GM13976 (cell line): ENCODE data around the gene EDN2.

Experiments used
- DNase-seq: peaks from one replicate; pipeline ENCODE4 v3.0.0; 2012; ENCODE audit warnings: low spot score
- in situ Hi-C: fragments of 300-500 bp; cut with MboI; formaldehyde crosslinking; loops from one replicate; pipeline ENCODE4 v1.12.0; 2022; ENCODE audit warnings: low sequenced_read_pairs, mixed read lengths, inconsistent platforms; ENCODE audit not compliant: unreplicated experiment
- TF ChIP-seq, protein P1 (sequence below): IDR thresholded peaks from 2 replicates; pipeline ENCODE4 v1.5.1; 2012; ENCODE audit warnings: borderline replicate concordance, mild to moderate bottlenecking; ENCODE audit not compliant: insufficient read depth; ENCODE audit errors: extremely low read depth, missing control alignments, control extremely low read depth

The EDN2 gene

GRCh38 chr1:41431490-41432350 is 52.8 kb downstream of the EDN2 start:
- in situ Hi-C loops: loop anchor here (10.0 kb wide), 2 partner anchors 117 to 167 kb away; no protein-coding TSS in a partner anchor
- TF ChIP-seq, protein P1, sequence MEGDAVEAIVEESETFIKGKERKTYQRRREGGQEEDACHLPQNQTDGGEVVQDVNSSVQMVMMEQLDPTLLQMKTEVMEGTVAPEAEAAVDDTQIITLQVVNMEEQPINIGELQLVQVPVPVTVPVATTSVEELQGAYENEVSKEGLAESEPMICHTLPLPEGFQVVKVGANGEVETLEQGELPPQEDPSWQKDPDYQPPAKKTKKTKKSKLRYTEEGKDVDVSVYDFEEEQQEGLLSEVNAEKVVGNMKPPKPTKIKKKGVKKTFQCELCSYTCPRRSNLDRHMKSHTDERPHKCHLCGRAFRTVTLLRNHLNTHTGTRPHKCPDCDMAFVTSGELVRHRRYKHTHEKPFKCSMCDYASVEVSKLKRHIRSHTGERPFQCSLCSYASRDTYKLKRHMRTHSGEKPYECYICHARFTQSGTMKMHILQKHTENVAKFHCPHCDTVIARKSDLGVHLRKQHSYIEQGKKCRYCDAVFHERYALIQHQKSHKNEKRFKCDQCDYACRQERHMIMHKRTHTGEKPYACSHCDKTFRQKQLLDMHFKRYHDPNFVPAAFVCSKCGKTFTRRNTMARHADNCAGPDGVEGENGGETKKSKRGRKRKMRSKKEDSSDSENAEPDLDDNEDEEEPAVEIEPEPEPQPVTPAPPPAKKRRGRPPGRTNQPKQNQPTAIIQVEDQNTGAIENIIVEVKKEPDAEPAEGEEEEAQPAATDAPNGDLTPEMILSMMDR: no peak
- DNase-seq: no peak

DNA sequence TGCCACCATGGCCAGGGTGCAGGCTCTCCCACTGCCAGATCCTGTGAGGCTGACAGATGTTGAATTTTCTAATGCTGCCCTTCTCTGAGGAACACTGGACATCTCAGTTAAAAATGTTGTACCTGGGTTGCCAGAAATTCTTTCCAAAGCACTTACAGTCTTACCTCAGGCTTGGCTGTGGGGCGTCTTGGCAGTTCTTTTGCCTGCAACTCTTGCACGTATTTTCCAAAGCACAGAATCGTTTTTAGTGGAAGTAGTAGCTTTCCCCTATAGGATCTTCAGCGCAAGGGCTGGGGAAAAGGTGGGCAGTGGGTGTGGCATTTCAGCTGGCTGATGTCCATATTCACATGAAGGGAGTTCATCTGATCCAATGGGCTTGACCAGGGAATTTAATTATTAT is 53.9 kb downstream of the EDN2 start:
- TF ChIP-seq, protein P1: no peak
- in situ Hi-C loops: loop anchor here (10.0 kb wide), 2 partner anchors 116 to 166 kb away; no protein-coding TSS in a partner anchor
- DNase-seq: no peak

DNA sequence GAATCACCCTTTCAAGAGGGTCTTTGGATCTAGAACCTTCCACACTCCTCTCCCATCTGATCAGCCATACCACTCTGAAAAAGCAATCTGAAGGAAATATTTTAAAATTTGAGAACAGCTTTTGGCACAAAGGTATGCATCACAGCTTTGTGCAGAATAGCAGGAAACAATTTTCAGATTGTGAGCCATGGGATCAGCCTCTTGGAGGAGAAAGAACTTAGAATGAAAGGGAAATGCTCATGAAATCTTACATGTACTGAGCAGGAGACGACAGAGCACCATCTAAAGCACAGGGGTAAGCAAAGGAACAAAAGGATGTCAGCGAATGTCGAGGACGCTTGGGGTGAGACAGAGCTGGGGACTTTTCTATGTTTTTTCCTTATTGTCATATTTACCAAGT is 54.4 kb downstream of the EDN2 start:
- in situ Hi-C loops: loop anchor here (10.0 kb wide), 2 partner anchors 115 to 165 kb away; no protein-coding TSS in a partner anchor

DNA sequence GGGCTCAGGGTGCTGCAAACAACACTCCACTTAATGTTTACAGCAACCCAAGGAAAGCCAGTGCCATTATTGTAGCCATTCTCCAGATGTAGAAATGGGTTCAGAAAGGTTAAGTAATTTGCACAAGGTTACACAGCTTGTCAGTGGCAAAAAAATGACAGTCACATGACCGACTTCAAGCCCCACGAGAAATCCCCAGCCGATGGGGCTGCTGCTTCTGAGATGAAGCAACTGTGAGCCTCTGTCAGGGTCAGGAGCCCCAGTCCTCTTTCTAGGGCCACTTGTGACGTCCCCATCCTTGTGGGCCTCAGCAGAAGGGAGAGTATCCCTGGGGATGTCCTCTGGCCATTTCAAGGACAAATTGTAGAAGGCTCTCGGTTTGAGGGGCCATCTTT is 54.8 kb downstream of the EDN2 start:
- no peak for DNase-seq
- in situ Hi-C loops: loop anchor here (10.0 kb wide), 2 partner anchors 115 to 165 kb away; no protein-coding TSS in a partner anchor
- TF ChIP-seq, protein P1: no peak

More for the DNA sequence above, 54.4 kb downstream of the EDN2 start:
- DNase-seq: no peak
- TF ChIP-seq, protein P1: no peak
